HUES64 (cell line): ENCODE results near the gene R3HDM1. TPM values are rescaled to one million over a fixed set of nuclear protein-coding genes. Genes with fewer than 3 reads are reported as not detected.
"Not testable (repeated sequence)": the region's sequence is repeated elsewhere in the genome, so short reads cannot be mapped to it uniquely, and the experiment has no call there.

Experiments
- H3K27ac ChIP-seq: 2 replicates; pipeline ENCODE4 v1.7.0; 2013; ENCODE audit warnings: low read depth, low read length, inconsistent platforms
- H3K27me3 ChIP-seq: 2 replicates; pipeline ENCODE4 v1.6.1; 2013; ENCODE audit warnings: mild to moderate bottlenecking, low read length; ENCODE audit not compliant: insufficient read depth
- H3K36me3 ChIP-seq: 2 replicates; pipeline ENCODE4 v1.6.1; 2013; ENCODE audit warnings: mild to moderate bottlenecking, low read length; ENCODE audit not compliant: insufficient read depth
- H3K4me1 ChIP-seq: 2 replicates; pipeline ENCODE4 v1.6.1; 2013; ENCODE audit warnings: mild to moderate bottlenecking, low read length, moderate library complexity; ENCODE audit not compliant: insufficient read depth
- H3K4me3 ChIP-seq: 2 replicates; pipeline ENCODE4 v1.5.1; 2013; ENCODE audit warnings: mild to moderate bottlenecking, low read length, moderate library complexity
- H3K9ac ChIP-seq: 2 replicates; pipeline ENCODE4 v1.6.1; 2013; ENCODE audit warnings: mild to moderate bottlenecking, low read depth, low read length
- H3K9me3 ChIP-seq: 2 replicates; pipeline ENCODE4 v1.6.1; 2013; ENCODE audit warnings: low read depth, low read length; ENCODE audit not compliant: insufficient read depth
- WGBS: fragments of 150-250, 120-280 bp; methylation state at CpG from one replicate; pipeline ENCODE4 v1.1.7; 2013; ENCODE audit warnings: missing lambda C conversion rate; 5-methylcytosine and 5-hydroxymethylcytosine counted together
- polyA plus RNA-seq, 2 experiments: library from polyadenylated mRNA; stranded (reverse); fragments of 50-300 nt; gene quantifications; one replicate each; pipeline ENCODE4 v1.2.3, GENCODE V29; 2013

R3HDM1 gene
- polyA plus RNA-seq (2013, experiment 1 of 2) = 45.6 TPM
- 53.6 TPM for polyA plus RNA-seq (2013, experiment 2 of 2)

DNA sequence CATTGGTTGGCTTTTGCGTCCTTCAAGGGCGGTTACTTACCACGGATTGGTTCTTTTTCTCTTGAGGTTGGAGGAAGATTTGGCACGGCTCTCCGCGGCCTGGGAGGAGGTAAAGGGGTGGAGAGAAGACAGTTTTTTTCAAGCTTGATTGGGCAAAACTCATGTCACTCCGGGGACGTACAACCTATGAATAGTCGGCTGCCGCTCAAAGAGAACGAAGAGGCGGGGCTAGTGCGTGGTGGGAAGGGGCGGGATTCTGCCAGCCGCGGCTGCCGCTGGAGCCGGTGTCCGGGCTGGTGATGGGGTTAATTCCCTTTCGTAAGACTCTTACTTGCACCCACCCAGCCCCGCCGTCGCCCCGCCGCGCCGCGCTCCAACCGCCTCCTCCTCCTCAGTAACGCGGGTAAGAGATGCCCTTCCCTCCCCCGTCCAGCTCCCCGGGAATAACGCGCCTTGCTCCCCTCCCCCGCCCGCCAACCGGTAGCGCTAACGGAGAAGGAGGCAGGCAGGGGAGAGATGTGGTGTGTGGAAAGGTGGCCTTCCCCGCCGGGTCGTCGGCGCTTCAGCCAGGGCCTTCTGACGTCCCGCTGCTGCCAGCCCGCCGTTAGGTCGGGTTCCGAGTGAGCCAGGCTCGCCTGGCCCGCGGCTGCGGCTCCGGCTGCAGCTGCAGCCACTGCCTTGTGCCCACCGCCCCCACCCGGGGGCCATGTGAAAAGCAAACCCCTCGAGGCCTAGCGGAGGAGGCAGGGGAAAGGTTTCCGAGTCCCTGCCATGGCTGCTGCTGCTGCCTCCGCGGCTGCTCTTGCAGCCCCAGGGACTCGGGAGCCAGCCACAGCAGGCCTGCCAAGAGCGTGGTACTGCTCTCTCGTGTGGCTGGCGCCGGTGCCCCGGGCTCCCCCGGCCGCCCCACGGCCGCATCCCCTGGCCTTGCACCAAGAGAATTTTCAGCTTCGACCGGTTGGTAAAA lies at the start of gene R3HDM1:
Gene R3HDM1 (plus strand): TSS at position 254 of the 967 bp plus-strand sequence. CDS start 73,362 bp downstream, outside the sequence.
- Histone ChIP-seq H3K4me1 (peaks cover 6% of the 10 kb centered on the region), H3K9ac (peak within 1 kb of the TSS; percentile 89), H3K27me3 (no peaks in the 10 kb centered on the region), H3K4me3 (peak within 1 kb of the TSS; percentile 73), H3K27ac (peak within 1 kb of the TSS; percentile 93), H3K9me3 (peaks cover 3% of the 10 kb centered on the region; the same call in 1 of the 2 replicates), H3K36me3 (peaks cover 10% of the 10 kb centered on the region)
- under 1% methylated on average over 73 of the region's 75 CpGs for WGBS

DNA sequence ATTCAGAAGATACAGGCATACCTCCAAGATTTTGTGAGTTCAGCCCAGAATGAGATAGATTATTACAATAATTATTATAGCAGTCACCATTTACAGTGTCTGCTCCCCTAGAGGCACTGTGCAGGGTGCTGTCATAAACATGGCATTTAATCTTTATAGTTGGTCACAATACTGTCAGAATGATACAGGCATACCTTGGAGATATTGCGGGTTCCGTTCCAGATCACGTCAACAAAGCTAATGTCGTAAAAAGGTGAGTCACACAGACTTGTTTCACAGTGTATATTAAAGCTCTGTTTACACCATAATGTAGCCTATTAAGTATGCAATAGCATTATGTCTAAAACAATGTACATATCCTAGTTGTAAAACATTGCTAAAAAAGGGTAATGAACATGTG lies 45.8 kb upstream of the R3HDM1 start:
- H3K9ac ChIP-seq = no peak overlapping the region
- 96% methylated on average over 4 of the region's 4 CpGs for WGBS
- H3K4me1 ChIP-seq = no peaks in the 10 kb centered on the region
- no peaks in the 10 kb centered on the region for H3K27me3 ChIP-seq
- peaks cover 28% of the 10 kb centered on the region for H3K36me3 ChIP-seq
- no peak overlapping the region for H3K27ac ChIP-seq
- peaks cover 3% of the 10 kb centered on the region; the same call in 1 of the 2 replicates for H3K9me3 ChIP-seq
- no peak overlapping the region for H3K4me3 ChIP-seq

GRCh38 chr2:135490376-135490775 lies 40.9 kb upstream of the R3HDM1 start:
- H3K27me3 ChIP-seq = no peaks in the 10 kb centered on the region
- WGBS = no CpG with 5 or more reads among the region's 1 CpG
- H3K4me1 ChIP-seq = no peaks in the 10 kb centered on the region
- H3K4me3 ChIP-seq = no peak overlapping the region
- H3K9me3 ChIP-seq = 0 out of 2 replicates have a peak, but pooled peaks cover 3% of the 10 kb centered on the region
- peaks cover 21% of the 10 kb centered on the region; the same call in 1 of the 2 replicates for H3K36me3 ChIP-seq
- H3K9ac ChIP-seq = no peak overlapping the region
- no peak overlapping the region for H3K27ac ChIP-seq

DNA sequence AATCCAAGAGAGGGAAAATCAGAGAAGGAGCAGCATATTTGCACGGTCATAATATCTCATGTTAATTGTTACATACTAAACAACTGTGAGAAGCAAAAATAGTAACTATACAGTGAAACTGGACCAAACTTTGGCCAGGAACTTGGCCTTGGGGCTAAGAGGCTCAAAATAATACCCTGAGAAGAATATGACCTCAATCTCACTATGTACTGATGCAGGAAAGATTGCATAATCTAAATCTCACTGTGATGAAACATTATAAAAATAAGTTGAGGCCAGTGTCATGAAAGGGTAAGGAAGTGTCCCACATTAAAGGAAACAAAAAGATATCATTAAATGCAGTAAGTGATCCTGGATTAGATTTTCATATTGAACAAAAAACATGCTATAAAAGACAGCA lies 36.8 kb upstream of the R3HDM1 start:
- H3K9me3 ChIP-seq = peaks cover 16% of the 10 kb centered on the region
- no peak overlapping the region for H3K27ac ChIP-seq
- WGBS = no CpG with 5 or more reads among the region's 1 CpG
- peaks cover 28% of the 10 kb centered on the region for H3K36me3 ChIP-seq
- no peaks in the 10 kb centered on the region for H3K4me1 ChIP-seq
- H3K9ac ChIP-seq = no peak overlapping the region
- no peak overlapping the region for H3K4me3 ChIP-seq
- H3K27me3 ChIP-seq = no peaks in the 10 kb centered on the region

DNA sequence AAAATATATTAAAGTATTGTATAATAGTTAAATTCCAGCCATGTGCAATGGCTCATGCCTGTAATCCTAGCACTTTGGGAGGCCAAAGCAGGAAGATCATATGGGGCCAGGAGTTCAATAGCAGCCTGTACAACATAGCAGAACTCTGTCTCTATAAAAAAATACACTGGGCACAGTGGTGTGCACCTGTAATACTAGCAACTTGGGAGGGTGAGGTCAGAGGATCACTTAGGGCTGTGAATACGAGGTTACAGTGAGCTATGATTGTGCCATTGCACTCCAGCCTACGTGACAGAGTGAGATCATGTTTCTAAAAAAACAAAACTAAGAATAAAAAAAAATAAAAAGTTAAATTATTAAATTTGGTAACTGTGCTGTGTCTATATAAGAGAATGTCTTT lies 36.4 kb upstream of the R3HDM1 start:
- Histone ChIP-seq H3K9ac (no peak overlapping the region), H3K9me3 (peaks cover 20% of the 10 kb centered on the region), H3K27ac (no peak overlapping the region), H3K4me3 (no peak overlapping the region), H3K4me1 (no peaks in the 10 kb centered on the region), H3K36me3 (peaks cover 32% of the 10 kb centered on the region), H3K27me3 (no peaks in the 10 kb centered on the region)
- WGBS = 90% methylated on average over 1 of the region's 2 CpGs

GRCh38 chr2:135498588-135498987 lies 32.7 kb upstream of the R3HDM1 start:
- not testable (repeated sequence) for H3K4me3 ChIP-seq, H3K4me1 ChIP-seq, H3K9ac ChIP-seq, H3K27me3 ChIP-seq, H3K27ac ChIP-seq
- peaks cover 63% of the 10 kb centered on the region for H3K36me3 ChIP-seq
- peaks cover 36% of the 10 kb centered on the region for H3K9me3 ChIP-seq
- 95% methylated on average over 7 of the region's 7 CpGs for WGBS

GRCh38 chr2:135504811-135505210 lies 26.5 kb upstream of the R3HDM1 start:
- peaks cover 41% of the 10 kb centered on the region for H3K36me3 ChIP-seq
- no peak overlapping the region for H3K27ac ChIP-seq
- no peak overlapping the region for H3K4me3 ChIP-seq
- peaks cover 16% of the 10 kb centered on the region for H3K9me3 ChIP-seq
- no peaks in the 10 kb centered on the region for H3K27me3 ChIP-seq
- H3K4me1 ChIP-seq = no peaks in the 10 kb centered on the region
- no CpG with 5 or more reads among the region's 1 CpG for WGBS
- no peak overlapping the region for H3K9ac ChIP-seq

GRCh38 chr2:135510577-135510976 lies 20.7 kb upstream of the R3HDM1 start:
- no peaks in the 10 kb centered on the region for H3K4me1 ChIP-seq
- H3K36me3 ChIP-seq = 0 out of 2 replicates have a peak, but pooled peaks cover 12% of the 10 kb centered on the region
- peaks cover 18% of the 10 kb centered on the region for H3K9me3 ChIP-seq
- no peak overlapping the region for H3K4me3 ChIP-seq
- H3K27ac ChIP-seq = no peak overlapping the region
- no peak overlapping the region for H3K9ac ChIP-seq
- 90% methylated on average over 5 of the region's 5 CpGs for WGBS
- H3K27me3 ChIP-seq = no peaks in the 10 kb centered on the region

GRCh38 chr2:135512099-135512498 lies 19.2 kb upstream of the R3HDM1 start:
- Histone ChIP-seq H3K4me3 (no peak overlapping the region), H3K9me3 (peaks cover 33% of the 10 kb centered on the region), H3K27ac (no peak overlapping the region), H3K4me1 (no peaks in the 10 kb centered on the region), H3K9ac (no peak overlapping the region), H3K36me3 (peaks cover 17% of the 10 kb centered on the region), H3K27me3 (no peaks in the 10 kb centered on the region)
- WGBS = 93% methylated on average over 1 of the region's 2 CpGs

DNA sequence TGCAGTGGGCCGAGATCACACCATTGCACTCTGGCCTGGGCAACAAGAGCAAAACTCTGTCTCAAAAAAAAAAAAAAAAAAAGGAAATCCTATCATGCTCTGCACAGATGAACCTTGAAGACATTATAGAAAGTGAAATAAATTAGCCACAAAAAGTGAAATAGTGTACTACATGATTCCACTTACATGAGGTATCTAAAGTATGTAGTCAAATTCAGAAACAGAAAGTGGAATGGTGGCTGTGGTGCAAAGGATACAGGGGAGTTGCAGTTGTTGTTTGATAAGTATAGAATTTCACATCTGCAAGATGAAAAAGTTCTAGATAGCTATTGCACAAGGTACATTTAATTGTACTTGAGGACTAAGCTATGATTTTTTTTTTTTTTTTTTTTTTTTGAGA lies 5.5 kb upstream of the R3HDM1 start:
- H3K4me3 ChIP-seq = no peak overlapping the region
- 89% methylated on average over 1 of the region's 1 CpG for WGBS

DNA sequence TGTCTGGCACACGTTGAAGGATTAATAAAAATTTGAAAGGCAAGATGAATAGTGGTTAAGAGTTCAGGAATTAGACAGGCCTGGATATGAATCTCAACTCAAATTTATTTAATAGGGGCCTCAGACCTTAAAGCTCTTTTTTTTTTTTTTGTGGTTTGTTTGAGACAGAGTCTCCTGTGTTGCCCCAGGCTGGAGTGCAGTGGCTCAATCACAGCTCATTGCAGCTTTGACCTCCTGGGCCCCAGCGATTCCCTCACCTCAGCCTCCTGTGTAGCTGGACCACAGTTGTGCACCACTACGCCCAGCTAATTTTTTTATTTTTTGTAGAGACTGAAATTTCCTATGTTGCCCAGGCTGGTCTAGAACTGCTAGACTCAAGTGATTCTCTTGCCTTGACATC lies 3.3 kb upstream of the R3HDM1 start:
- H3K4me3 ChIP-seq = no peak overlapping the region
- H3K36me3 ChIP-seq = no peaks in the 10 kb centered on the region
- H3K9me3 ChIP-seq = no peaks in the 10 kb centered on the region
- 88% methylated on average over 3 of the region's 3 CpGs for WGBS
- H3K9ac ChIP-seq = no peak overlapping the region
- no peak overlapping the region for H3K27ac ChIP-seq
- peaks cover 5% of the 10 kb centered on the region for H3K4me1 ChIP-seq
- H3K27me3 ChIP-seq = no peaks in the 10 kb centered on the region

More for the DNA sequence above, 5.5 kb upstream of the R3HDM1 start:
- Histone ChIP-seq H3K27ac (no peak overlapping the region), H3K4me1 (no peaks in the 10 kb centered on the region), H3K9ac (no peak overlapping the region), H3K9me3 (0 out of 2 replicates have a peak, but pooled peaks cover 1% of the 10 kb centered on the region), H3K36me3 (peaks cover 10% of the 10 kb centered on the region), H3K27me3 (no peaks in the 10 kb centered on the region)
